Measurements from ENCODE around the gene ASF1B. TPM values are rescaled to one million over a fixed set of nuclear protein-coding genes. Genes with fewer than 3 reads are reported as not detected.

ASF1B gene
- total RNA-seq, result 2.0 and 2.8 TPM in 2 replicates

DNA sequence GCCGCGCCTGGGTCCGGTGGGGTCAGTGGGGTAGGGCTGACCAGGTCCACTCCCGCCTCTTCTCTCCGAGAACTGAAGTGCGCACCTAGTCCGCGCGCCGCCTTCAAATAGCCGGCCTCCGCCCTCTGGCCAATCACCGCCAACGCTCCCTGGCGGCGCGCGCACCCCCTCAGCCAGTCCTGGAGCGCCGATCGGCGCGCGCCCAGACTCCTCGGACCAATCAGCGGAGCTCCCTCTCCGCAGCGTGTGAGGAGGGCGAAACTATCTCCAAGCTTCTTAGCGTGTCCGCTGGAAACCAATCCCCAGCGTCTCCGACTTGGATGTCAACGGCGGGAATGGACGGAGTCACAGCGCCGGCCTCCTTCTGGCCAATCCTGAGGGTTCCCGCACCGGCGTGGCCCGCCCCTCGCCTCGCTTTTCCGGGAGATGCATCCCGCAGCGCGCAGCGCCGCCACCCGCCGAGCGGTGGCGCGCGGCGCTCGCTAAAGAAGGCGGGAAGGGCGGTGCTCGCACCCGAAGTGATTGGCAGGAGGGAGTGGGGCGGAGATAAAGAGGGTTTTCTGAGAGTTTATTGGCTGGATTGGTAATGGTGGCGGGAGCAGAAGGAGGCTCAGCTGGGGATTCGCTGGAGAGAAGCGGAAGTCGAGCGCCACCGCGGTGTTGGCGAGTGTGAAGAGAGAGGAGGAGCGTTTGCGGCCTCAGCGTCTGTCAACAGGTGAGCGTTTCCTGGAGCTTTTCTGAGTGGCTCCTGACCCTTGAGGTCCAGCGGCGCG, at the start of gene ASF1B:
TSS of gene ASF1B (minus strand) at position 81 of the 773 bp plus-strand sequence. CDS start 133 bp downstream, outside the sequence.

GRCh38 chr19:14117668-14118164, 18.7 kb downstream of the ASF1B start, which contains the start of gene PRKACA:
PRKACA (minus strand) TSS chr19:14117762; CDS start chr19:14117547, 215 bp downstream.

GRCh38 chr19:14090509-14091080, 45.8 kb downstream of the ASF1B start, which contains the start of gene SAMD1:
SAMD1 (minus strand) TSS chr19:14090751.

GRCh38 chr19:14085309-14085995, 50.9 kb downstream of the ASF1B start, which contains the start of gene C19orf67:
C19orf67 (minus strand) TSS chr19:14085783; CDS start chr19:14085627, 156 bp downstream.

DNA sequence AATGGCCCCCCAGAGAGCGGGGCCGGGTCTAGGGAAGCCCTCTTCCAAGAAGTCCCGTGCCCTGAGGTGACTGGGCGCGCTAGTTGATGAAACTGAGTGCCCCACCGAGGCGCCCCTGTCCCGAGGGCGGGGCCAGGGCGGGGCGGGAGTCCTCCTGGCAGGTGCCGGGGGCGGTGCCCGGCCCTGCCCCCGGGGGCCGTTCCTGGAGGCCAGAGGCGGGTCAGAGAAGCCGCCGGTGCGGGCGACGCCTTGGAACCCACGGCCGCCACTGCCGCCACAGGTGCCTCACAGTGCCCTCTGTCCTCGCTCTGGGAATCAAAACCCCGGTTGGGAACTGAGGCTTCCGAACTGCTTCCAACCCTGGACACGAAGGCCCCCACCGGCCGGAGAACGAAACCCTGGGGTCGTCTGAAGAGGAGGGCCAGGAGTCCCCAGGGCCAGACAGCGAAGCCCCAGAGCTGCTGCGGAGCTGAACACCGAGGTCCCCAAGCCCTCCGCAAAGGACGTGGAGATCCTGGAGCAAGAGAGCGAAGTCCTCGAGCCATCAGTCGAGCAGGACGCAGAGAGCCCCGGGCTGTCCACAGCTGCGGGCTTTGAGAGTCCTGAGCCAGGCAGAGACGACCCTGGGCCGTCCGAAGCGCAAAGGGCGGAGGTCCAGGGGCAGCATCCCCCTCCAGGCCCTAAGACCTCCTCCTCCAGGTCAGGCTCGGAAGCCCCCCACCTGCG, 63.7 kb downstream of the ASF1B start, which contains the start of gene MISP3:
TSS of gene MISP3 (plus strand) at position 252 of the 726 bp plus-strand sequence. CDS start 524 bp downstream, outside the sequence.

Other genes with a start within 250 kb of the ASF1B start
- 0.65 and 0.99 TPM in 2 replicates for gene BRME1, start 230.5 kb downstream of the ASF1B start, total RNA-seq
- 12.2 and 15.5 TPM in 2 replicates for gene CC2D1A, start 230.4 kb downstream of the ASF1B start, total RNA-seq
- gene PODNL1, start 198.2 kb downstream of the ASF1B start, total RNA-seq, result 3.2 and 5.9 TPM in 2 replicates
- gene DCAF15, start 184.1 kb downstream of the ASF1B start, total RNA-seq, result 7.0 and 10.0 TPM in 2 replicates
- gene RFX1, start 130.3 kb downstream of the ASF1B start, total RNA-seq, result 6.6 and 8.0 TPM in 2 replicates
- gene RLN3, start 108.4 kb downstream of the ASF1B start, total RNA-seq, result not detected in 2 replicates
- 1.7 and 6.8 TPM in 2 replicates for gene IL27RA, start 104.8 kb downstream of the ASF1B start, total RNA-seq
- 0.07 and 0.46 TPM in 2 replicates for gene PALM3, start 74.5 kb downstream of the ASF1B start, total RNA-seq
- 0.89 and 1.6 TPM in 2 replicates for gene MISP3, start 63.8 kb downstream of the ASF1B start, total RNA-seq
- not detected in 2 replicates for gene C19orf67, start 50.8 kb downstream of the ASF1B start, total RNA-seq
- 22.2 and 38.2 TPM in 2 replicates for gene SAMD1, start 45.8 kb downstream of the ASF1B start, total RNA-seq
- gene PRKACA, start 18.8 kb downstream of the ASF1B start, total RNA-seq, result 85.1 and 89.7 TPM in 2 replicates
- 5.9 TPM in 2 replicates for gene ADGRL1, start 69.6 kb upstream of the ASF1B start, total RNA-seq
- gene ADGRE5, start 244.9 kb upstream of the ASF1B start, total RNA-seq, result 46.1 and 97.0 TPM in 2 replicates

All from smooth muscle cell of the pulmonary artery (primary cell).